ENCODE measurements around the gene NIPBL.
A peak's percentile ranks its signal among the peaks of the same experiment; 100 is the strongest.
"Not testable (repeated sequence)": the region's sequence is repeated elsewhere in the genome, so short reads cannot be mapped to it uniquely, and the experiment has no call there.

Gene NIPBL

DNA sequence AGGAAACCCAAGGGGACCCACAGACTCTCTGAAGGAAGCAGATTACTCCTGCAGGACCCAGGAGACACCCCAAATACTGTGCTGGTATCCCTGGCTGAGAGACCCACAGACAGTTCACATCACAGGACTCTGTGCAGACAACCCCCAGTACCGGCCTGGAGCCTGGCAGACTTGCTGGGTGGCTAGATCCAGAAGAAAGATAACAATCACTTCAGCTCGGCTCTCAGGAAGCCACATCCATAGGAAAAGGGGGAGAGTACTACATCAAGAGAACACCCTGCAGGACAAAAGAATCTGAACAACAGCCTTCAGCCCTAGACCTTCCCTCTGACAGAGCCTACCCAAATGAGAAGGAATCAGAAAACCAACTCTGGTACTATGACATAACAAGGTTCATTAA, 206.4 kb downstream of the NIPBL start:
- not testable (repeated sequence) for H3K27ac ChIP-seq (replicated peaks; ENCODE audit: low read length); H2AK5ac ChIP-seq (ENCODE audit: low read depth, low read length); H3K9me3 ChIP-seq (replicated peaks in 1 of 2; ENCODE audit: control insufficient read depth in 2 of 2, insufficient read depth in 1 of 2, low read depth in 1 of 2, low read length in 2 of 2); H2BK5ac ChIP-seq (ENCODE audit: low read length); H3K18ac ChIP-seq (ENCODE audit: low read length); H4K91ac ChIP-seq (ENCODE audit: low read depth, low read length, poor library complexity); H3K36me3 ChIP-seq (replicated peaks in 1 of 2; ENCODE audit: control insufficient read depth in 2 of 2, insufficient read depth in 2 of 2, low read length in 2 of 2); H3K4me2 ChIP-seq (ENCODE audit: insufficient read depth, low read length, poor library complexity, severe bottlenecking); H2AFZ ChIP-seq (ENCODE audit: low read length); H3K4me3 ChIP-seq (ENCODE audit: low read length in 2 of 2); DNase-seq (ENCODE audit: low spot score); H2BK120ac ChIP-seq (ENCODE audit: low read depth, low read length); H3K14ac ChIP-seq (ENCODE audit: low read length); H2BK12ac ChIP-seq (ENCODE audit: low read length); H3K27me3 ChIP-seq (ENCODE audit: control insufficient read depth in 3 of 3, insufficient read depth in 3 of 3, low read depth in 1 of 3, low read length in 3 of 3); H2BK15ac ChIP-seq (ENCODE audit: low read length); H3K23ac ChIP-seq (ENCODE audit: low read depth, low read length, poor library complexity); H3K79me1 ChIP-seq (ENCODE audit: low read depth, low read length); H3K9ac ChIP-seq (ENCODE audit: low read depth, low read length, poor library complexity); H3K4ac ChIP-seq (ENCODE audit: low read length); H3K4me1 ChIP-seq (ENCODE audit: control insufficient read depth in 2 of 2, insufficient read depth in 1 of 2, low read depth in 1 of 2, low read length in 2 of 2)
- peak overlapping the region; percentile 65 for H4K8ac ChIP-seq (ENCODE audit: low read depth, low read length)
- no CpG with 5 or more reads among the region's 2 CpGs for WGBS, 2 donors (ENCODE audit: extremely low coverage in 2 of 2, insufficient read length in 2 of 2, insufficient replicate concordance in 1 of 2)

DNA sequence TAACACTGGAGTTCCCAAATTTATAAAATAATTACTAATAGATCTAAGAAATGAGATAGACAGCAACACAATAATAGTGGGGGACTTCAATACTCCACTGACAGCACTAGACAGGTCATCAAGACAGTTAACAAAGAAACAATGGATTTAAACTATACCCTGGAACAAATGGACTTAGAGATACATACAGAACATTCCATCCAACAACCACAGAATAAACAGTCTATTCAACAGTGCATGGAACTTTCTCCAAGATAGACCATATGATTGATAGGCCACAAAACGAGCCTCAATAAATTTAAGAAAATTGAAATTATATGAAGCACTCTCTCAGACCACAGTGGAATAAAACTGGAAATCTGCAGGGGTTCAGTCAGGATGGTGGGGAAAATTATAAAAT, 209.5 kb downstream of the NIPBL start:
- H3K9ac ChIP-seq (ENCODE audit: low read depth, low read length, poor library complexity), result not testable (repeated sequence)

GRCh38 chr5:37086466-37087173, 210.1 kb downstream of the NIPBL start:
- H2BK15ac ChIP-seq (ENCODE audit: low read length), result no peak overlapping the region
- no peak overlapping the region for H2BK5ac ChIP-seq (ENCODE audit: low read length)
- H3K4me1 ChIP-seq (ENCODE audit: control insufficient read depth in 2 of 2, insufficient read depth in 1 of 2, low read depth in 1 of 2, low read length in 2 of 2), result no peaks in the 10 kb centered on the region
- no peak overlapping the region for H3K9ac ChIP-seq (ENCODE audit: low read depth, low read length, poor library complexity)
- DNase-seq (ENCODE audit: low spot score), result no peak
- no peak overlapping the region for H3K27ac ChIP-seq (replicated peaks; ENCODE audit: low read length)
- no peaks in the 10 kb centered on the region for H3K36me3 ChIP-seq (replicated peaks in 1 of 2; ENCODE audit: control insufficient read depth in 2 of 2, insufficient read depth in 2 of 2, low read length in 2 of 2)
- no peaks in the 10 kb centered on the region for H3K79me1 ChIP-seq (ENCODE audit: low read depth, low read length)
- no CpG with 5 or more reads among the region's 12 CpGs for WGBS, 2 donors (ENCODE audit: extremely low coverage in 2 of 2, insufficient read length in 2 of 2, insufficient replicate concordance in 1 of 2)
- H3K23ac ChIP-seq (ENCODE audit: low read depth, low read length, poor library complexity), result no peak overlapping the region
- no peak overlapping the region for H3K14ac ChIP-seq (ENCODE audit: low read length)
- H2AFZ ChIP-seq (ENCODE audit: low read length), result no peak overlapping the region
- no peak overlapping the region for H2BK12ac ChIP-seq (ENCODE audit: low read length)
- no peak overlapping the region for H3K4me2 ChIP-seq (ENCODE audit: insufficient read depth, low read length, poor library complexity, severe bottlenecking)
- no peak overlapping the region for H3K4me3 ChIP-seq (ENCODE audit: low read length in 2 of 2)
- no peaks in the 10 kb centered on the region for H3K27me3 ChIP-seq (ENCODE audit: control insufficient read depth in 3 of 3, insufficient read depth in 3 of 3, low read depth in 1 of 3, low read length in 3 of 3)
- H3K4ac ChIP-seq (ENCODE audit: low read length), result no peak overlapping the region
- H3K9me3 ChIP-seq (replicated peaks in 1 of 2; ENCODE audit: control insufficient read depth in 2 of 2, insufficient read depth in 1 of 2, low read depth in 1 of 2, low read length in 2 of 2), result no peaks in the 10 kb centered on the region
- no peak overlapping the region for H3K18ac ChIP-seq (ENCODE audit: low read length)
- H2BK120ac ChIP-seq (ENCODE audit: low read depth, low read length), result no peak overlapping the region
- H4K91ac ChIP-seq (ENCODE audit: low read depth, low read length, poor library complexity), result no peak overlapping the region
- no peak overlapping the region for H2AK5ac ChIP-seq (ENCODE audit: low read depth, low read length)
- H4K8ac ChIP-seq (ENCODE audit: low read depth, low read length), result no peak overlapping the region

More for the DNA sequence above, 209.5 kb downstream of the NIPBL start:
- not testable (repeated sequence) for H4K8ac ChIP-seq (ENCODE audit: low read depth, low read length); H3K4me2 ChIP-seq (ENCODE audit: insufficient read depth, low read length, poor library complexity, severe bottlenecking); H2BK120ac ChIP-seq (ENCODE audit: low read depth, low read length); H3K14ac ChIP-seq (ENCODE audit: low read length); H3K23ac ChIP-seq (ENCODE audit: low read depth, low read length, poor library complexity); H3K79me1 ChIP-seq (ENCODE audit: low read depth, low read length); H2BK15ac ChIP-seq (ENCODE audit: low read length); H2AFZ ChIP-seq (ENCODE audit: low read length); H3K27ac ChIP-seq (replicated peaks; ENCODE audit: low read length); H3K4me1 ChIP-seq (ENCODE audit: control insufficient read depth in 2 of 2, insufficient read depth in 1 of 2, low read depth in 1 of 2, low read length in 2 of 2); H2AK5ac ChIP-seq (ENCODE audit: low read depth, low read length); H3K4ac ChIP-seq (ENCODE audit: low read length); H4K91ac ChIP-seq (ENCODE audit: low read depth, low read length, poor library complexity); H3K18ac ChIP-seq (ENCODE audit: low read length); H3K4me3 ChIP-seq (ENCODE audit: low read length in 2 of 2); H2BK12ac ChIP-seq (ENCODE audit: low read length); H3K27me3 ChIP-seq (ENCODE audit: control insufficient read depth in 3 of 3, insufficient read depth in 3 of 3, low read depth in 1 of 3, low read length in 3 of 3); DNase-seq (ENCODE audit: low spot score); H2BK5ac ChIP-seq (ENCODE audit: low read length); H3K9me3 ChIP-seq (replicated peaks in 1 of 2; ENCODE audit: control insufficient read depth in 2 of 2, insufficient read depth in 1 of 2, low read depth in 1 of 2, low read length in 2 of 2); H3K36me3 ChIP-seq (replicated peaks in 1 of 2; ENCODE audit: control insufficient read depth in 2 of 2, insufficient read depth in 2 of 2, low read length in 2 of 2)
- WGBS, 2 donors (ENCODE audit: extremely low coverage in 2 of 2, insufficient read length in 2 of 2, insufficient replicate concordance in 1 of 2), result no CpG with 5 or more reads among the region's 1 CpG

- no peak overlapping the region for H2BK12ac ChIP-seq (ENCODE audit: low read length)
- H2BK5ac ChIP-seq (ENCODE audit: low read length), result no peak overlapping the region
- no peak overlapping the region for H3K4me3 ChIP-seq (ENCODE audit: low read length in 2 of 2)
- no peak overlapping the region for H4K8ac ChIP-seq (ENCODE audit: low read depth, low read length)
- no peaks in the 10 kb centered on the region for H3K9me3 ChIP-seq (replicated peaks in 1 of 2; ENCODE audit: control insufficient read depth in 2 of 2, insufficient read depth in 1 of 2, low read depth in 1 of 2, low read length in 2 of 2)
- H3K4me2 ChIP-seq (ENCODE audit: insufficient read depth, low read length, poor library complexity, severe bottlenecking), result no peak overlapping the region
- H3K27ac ChIP-seq (replicated peaks; ENCODE audit: low read length), result no peak overlapping the region
- H3K14ac ChIP-seq (ENCODE audit: low read length), result no peak overlapping the region
- no peak overlapping the region for H3K23ac ChIP-seq (ENCODE audit: low read depth, low read length, poor library complexity)
- no peak overlapping the region for H3K4ac ChIP-seq (ENCODE audit: low read length)
- H3K9ac ChIP-seq (ENCODE audit: low read depth, low read length, poor library complexity), result no peak overlapping the region
- no peak for DNase-seq (ENCODE audit: low spot score)
- H2BK15ac ChIP-seq (ENCODE audit: low read length), result no peak overlapping the region
- no peak overlapping the region for H2AK5ac ChIP-seq (ENCODE audit: low read depth, low read length)
- no peak overlapping the region for H2BK120ac ChIP-seq (ENCODE audit: low read depth, low read length)
- H4K91ac ChIP-seq (ENCODE audit: low read depth, low read length, poor library complexity), result no peak overlapping the region
- WGBS, 2 donors (ENCODE audit: extremely low coverage in 2 of 2, insufficient read length in 2 of 2, insufficient replicate concordance in 1 of 2), result no CpG with 5 or more reads among the region's 6 CpGs
- no peak overlapping the region for H2AFZ ChIP-seq (ENCODE audit: low read length)
- H3K4me1 ChIP-seq (ENCODE audit: control insufficient read depth in 2 of 2, insufficient read depth in 1 of 2, low read depth in 1 of 2, low read length in 2 of 2), result no peaks in the 10 kb centered on the region
- H3K36me3 ChIP-seq (replicated peaks in 1 of 2; ENCODE audit: control insufficient read depth in 2 of 2, insufficient read depth in 2 of 2, low read length in 2 of 2), result no peaks in the 10 kb centered on the region
- no peaks in the 10 kb centered on the region for H3K27me3 ChIP-seq (ENCODE audit: control insufficient read depth in 3 of 3, insufficient read depth in 3 of 3, low read depth in 1 of 3, low read length in 3 of 3)
- H3K18ac ChIP-seq (ENCODE audit: low read length), result no peak overlapping the region
- H3K79me1 ChIP-seq (ENCODE audit: low read depth, low read length), result no peaks in the 10 kb centered on the region
Observed at GRCh38 chr5:37088009-37088408, 211.4 kb downstream of the NIPBL start.
